HS-27A (cell line): ENCODE measurements around the gene DENND4A.
"Not testable (repeated sequence)": the region's sequence is repeated elsewhere in the genome, so short reads cannot be mapped to it uniquely, and the experiment has no call there.

Source experiments
- DNase-seq: peaks from one replicate; pipeline ENCODE4 v3.0.0-alpha.2; 2012; ENCODE audit warnings: low read depth, missing footprints

Gene DENND4A

DNA sequence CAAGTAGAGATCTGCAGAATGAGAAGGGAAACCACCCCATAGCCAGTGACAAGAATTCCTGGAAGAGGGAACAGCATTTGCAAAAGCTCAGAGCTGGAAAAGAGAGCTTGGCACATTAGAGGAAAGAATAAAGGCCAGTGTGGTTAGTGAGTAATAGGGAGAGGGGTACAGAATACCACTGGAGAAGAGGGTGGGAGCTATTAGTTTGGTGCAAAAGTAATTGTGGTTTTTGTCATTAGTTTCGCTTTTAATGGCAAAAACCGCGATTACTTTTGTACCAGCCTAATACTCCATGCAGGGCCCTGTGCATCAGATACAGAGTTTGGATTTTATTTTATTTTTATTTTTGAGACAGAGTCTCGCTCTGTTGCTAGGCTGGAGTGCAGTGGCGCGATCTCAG is 160.6 kb downstream of the DENND4A start:
- no peak for DNase-seq

GRCh38 chr15:65630760-65631159 is 161.3 kb downstream of the DENND4A start:
- no peak for DNase-seq

DNA sequence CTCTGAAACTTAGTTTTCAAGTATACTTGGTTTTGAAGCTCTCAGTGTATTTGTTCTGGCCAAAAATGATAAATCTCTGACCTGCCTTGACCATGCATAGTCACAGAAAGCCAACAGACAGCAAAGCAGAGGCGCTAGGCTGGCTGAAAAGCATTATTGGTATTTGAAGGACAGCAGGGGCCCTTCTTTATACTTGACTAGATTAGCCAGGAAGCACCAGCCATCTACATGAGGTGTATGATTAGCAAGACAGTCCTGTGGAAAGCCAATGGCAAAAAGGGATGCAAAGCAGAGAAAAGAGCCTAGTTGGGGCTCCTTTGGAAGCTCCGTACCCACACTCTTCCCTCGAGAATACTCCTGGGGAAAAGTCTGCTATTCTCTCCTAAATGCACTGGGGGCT is 162.5 kb downstream of the DENND4A start:
- no peak for DNase-seq

GRCh38 chr15:65626856-65627255 is 165.2 kb downstream of the DENND4A start:
- DNase-seq = no peak

- DNase-seq = no peak
These were observed 169.0 kb downstream of the DENND4A start for GRCh38 chr15:65623103-65623502.

DNA sequence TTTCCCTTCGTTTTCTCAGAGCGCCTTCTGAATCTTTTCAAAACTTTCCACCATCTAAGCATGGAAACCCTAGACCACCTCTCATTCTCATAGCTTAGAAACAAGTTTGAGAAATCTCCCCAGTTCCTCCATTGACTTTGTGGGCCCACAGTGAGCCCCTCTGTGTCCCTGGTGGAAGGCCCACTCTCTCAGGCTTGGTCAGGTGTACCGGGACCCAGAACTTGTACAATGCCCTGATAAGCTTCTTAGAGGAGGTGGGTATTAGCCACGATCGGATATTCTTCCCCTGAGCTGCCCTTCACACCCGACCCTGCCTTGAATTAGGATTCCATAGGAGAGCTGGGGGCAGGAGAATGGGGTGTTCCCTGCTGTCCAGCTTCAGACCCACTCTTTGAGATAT is 170.5 kb downstream of the DENND4A start, which contains the start of gene SLC24A1:
SLC24A1 (plus strand) TSS at position 301 of the 400 bp plus-strand sequence. CDS start 2,143 bp downstream, outside the sequence.
- DNase-seq = no peak

DNA sequence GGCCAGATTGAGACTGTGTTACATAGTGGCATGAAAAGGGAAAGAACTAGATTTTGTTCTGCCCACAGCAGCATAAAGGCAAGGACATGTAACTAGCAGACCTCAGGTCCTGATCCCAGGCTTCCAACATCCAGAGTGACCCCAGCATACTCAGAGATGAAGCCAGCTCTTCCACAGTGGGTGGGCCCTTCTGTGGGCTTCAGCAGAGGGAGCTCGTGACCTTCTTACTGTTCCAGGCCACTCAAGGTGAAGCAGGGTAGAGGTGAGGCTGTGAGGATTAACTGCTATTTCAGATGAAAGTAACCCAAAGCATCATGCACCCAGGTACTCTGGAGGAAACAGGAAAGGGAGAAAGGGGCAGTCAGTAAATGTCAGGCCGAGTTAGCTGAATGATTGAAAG is 171.3 kb downstream of the DENND4A start:
- no peak for DNase-seq

DNA sequence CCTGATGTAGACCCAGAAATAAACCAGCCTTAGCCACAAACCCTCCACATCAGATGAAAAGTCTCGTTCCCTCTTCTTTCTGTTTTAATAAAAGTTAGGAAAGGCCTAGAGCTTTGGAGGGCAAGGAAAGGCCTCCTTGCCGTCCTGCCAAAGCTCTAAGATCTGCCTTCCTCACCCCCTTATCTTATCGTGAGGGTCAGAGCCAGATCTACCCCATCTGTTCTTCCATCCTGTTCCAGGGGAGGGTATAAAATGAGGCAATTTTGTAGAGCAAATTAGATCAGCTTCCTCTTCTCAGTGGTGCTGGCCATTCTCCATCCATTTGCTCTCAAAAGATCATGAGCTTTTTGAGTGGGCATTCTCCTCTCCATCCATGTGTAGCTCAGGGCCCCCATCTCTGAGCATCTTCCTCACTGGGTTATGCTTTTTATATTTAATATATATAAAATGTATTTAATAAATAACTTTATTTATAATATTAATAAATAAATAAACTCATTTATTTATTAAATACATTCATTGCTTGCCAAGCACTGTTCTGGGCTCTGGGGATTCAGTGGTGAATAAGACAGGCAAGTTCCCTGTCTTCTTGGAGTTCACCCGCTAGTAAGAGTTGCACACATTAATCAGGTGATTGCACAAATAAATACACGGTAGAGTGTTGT is 172.3 kb downstream of the DENND4A start:
- no peak for DNase-seq

DNA sequence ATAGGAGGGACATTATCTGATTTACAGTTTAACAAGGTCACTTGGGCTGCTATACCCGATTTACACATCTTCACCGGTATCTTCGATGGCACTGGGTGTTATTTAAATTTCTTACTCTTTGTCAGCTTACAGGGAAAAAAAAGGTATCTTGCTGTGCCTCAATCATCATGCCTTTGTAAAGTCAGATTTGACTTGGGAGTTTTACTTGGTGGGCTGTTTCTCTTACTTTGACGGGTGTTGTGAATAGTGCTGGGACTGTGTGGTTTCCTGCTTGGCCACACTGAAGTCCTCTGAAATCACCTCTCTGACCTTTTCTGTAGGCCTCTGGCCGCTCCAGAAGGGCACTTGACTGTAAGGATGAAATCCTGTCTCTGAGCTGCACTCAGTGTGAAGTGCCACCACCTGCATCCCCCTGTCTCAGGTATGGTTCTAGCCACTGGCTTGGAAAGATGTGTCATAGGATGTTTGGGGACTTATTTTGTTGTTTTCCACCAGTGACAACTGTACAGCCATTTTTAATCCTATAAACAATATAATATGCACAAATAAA is 173.5 kb downstream of the DENND4A start:
- no peak for DNase-seq

GRCh38 chr15:65615887-65616286 is 176.2 kb downstream of the DENND4A start:
- not testable (repeated sequence) for DNase-seq

GRCh38 chr15:65612949-65613744 is 178.9 kb downstream of the DENND4A start:
- no peak for DNase-seq

- no peak for DNase-seq
These were observed 179.5 kb downstream of the DENND4A start for GRCh38 chr15:65612616-65612946.

GRCh38 chr15:65611888-65612615 is 180.0 kb downstream of the DENND4A start:
- no peak for DNase-seq

DNA sequence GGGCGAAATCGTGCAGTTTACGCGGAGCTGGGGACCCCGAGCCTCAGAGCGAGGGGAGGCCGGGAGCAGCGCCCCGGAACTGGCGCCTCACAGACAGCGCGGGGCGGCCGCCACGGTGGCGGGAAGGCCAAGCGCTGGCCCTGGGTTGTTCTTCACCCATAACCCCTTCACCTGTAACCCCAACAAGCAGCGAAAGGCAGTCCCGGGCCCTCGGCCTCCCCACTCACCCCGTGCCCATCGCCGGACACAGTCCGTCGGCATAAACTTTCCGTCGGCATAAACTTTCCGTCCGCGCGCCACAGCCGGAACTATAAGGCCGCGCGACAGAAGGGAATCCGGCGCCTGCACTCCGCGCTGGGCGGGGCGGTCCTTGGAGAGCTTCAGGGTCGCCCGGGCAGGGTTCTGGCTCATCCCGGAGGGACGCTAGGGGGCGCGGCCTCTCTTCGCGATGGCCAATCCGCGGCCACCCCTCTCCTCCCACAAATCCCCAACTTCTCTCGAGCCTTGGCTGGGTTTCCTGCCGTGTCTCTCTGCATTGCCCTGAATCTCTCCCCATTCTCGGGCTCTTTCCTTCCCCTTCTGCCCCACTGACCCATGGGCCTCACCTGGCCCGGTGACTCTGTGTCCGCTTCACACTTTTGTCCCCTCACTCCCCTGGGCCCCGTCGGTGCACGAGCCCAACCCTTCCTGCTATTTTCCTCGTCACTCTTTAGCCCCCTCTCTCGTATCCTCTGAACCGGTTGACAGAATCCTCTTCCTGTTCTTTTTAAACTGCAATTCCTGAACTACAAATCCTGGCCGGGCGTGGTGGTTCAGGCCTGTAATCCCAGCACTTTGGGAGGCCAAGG is 181.0 kb downstream of the DENND4A start, which contains the start of gene INTS14:
INTS14 (minus strand) TSS at position 261 of the 848 bp plus-strand sequence. CDS start 3,751 bp downstream, outside the sequence.
- peak; percentile 94 for DNase-seq
